AG04450 (cell line): ENCODE results near the gene ZFHX3. TPM values are rescaled to one million over a fixed set of nuclear protein-coding genes. Genes with fewer than 3 reads are reported as not detected.

Experiments used
- CTCF ChIA-PET: fragments of 300-600, 350-600 bp; formaldehyde crosslinking; extraction: SDS; loops from one replicate; lab custom pipeline; 2022; ENCODE audit warnings: antibody characterized with exemption, inconsistent platforms; lab: Charles Lee
- POLR2A ChIA-PET: fragments of 350-600 bp; formaldehyde crosslinking; extraction: SDS; loops from one replicate; lab custom pipeline; 2021; ENCODE audit warnings: antibody characterized with exemption, inconsistent platforms; lab: Yijun Ruan, JAX
- DNase-seq: peaks from one replicate; pipeline ENCODE4 v3.0.0-alpha.2; 2011; ENCODE audit warnings: low read depth, low spot score
- H3K27ac ChIP-seq: one replicate; pipeline ENCODE4 v1.5.1; 2012; ENCODE audit warnings: low read depth, low read length, control low read depth
- H3K27me3 ChIP-seq: one replicate; pipeline ENCODE4 v1.6.0; 2012; ENCODE audit warnings: low read length; ENCODE audit not compliant: control insufficient read depth, insufficient read depth
- H3K4me3 ChIP-seq: 2 replicates; pipeline ENCODE4 v1.5.1; 2011; ENCODE audit warnings: mild to moderate bottlenecking, low read depth, low read length, control low read depth
- H3K9me3 ChIP-seq: 2 replicates; pipeline ENCODE4 v1.5.1; 2012; ENCODE audit warnings: low read length; ENCODE audit not compliant: control insufficient read depth, insufficient read depth
- polyA plus RNA-seq: library from polyadenylated mRNA; depleted of rRNA; stranded (reverse); fragments of >200 nt; gene quantifications from 2 replicates; pipeline ENCODE4 v1.2.3, GENCODE V29; 2011
- TF ChIP-seq, protein P1 (sequence below): IDR thresholded peaks from 2 replicates; pipeline ENCODE4 v1.5.1; 2011; ENCODE audit warnings: low read depth, low read length, control low read depth, inconsistent platforms

ZFHX3 gene
- polyA plus RNA-seq, 1 experiment = 3.3 TPM

GRCh38 chr16:73047221-73047535 lies 750 bp downstream of the ZFHX3 start:
- Histone ChIP-seq H3K27ac (peak overlapping the region; percentile 68), H3K4me3 (peak overlapping the region; percentile 68), H3K27me3 (no peaks in the 10 kb centered on the region), H3K9me3 (no peaks in the 10 kb centered on the region)
- CTCF ChIA-PET = interaction anchor here (0.7 to 5.7 kb wide), 6 partner anchors 8 to 214 kb away, joined by 3 to 35 read pairs (median 4); no protein-coding TSS in a partner anchor
- DNase-seq = no peak
- POLR2A ChIA-PET = interaction anchor here (0.8 to 1.9 kb wide), 2 partner anchors 11 to 75 kb away, joined by 3 to 7 read pairs; no protein-coding TSS in a partner anchor
- TF ChIP-seq, protein P1, sequence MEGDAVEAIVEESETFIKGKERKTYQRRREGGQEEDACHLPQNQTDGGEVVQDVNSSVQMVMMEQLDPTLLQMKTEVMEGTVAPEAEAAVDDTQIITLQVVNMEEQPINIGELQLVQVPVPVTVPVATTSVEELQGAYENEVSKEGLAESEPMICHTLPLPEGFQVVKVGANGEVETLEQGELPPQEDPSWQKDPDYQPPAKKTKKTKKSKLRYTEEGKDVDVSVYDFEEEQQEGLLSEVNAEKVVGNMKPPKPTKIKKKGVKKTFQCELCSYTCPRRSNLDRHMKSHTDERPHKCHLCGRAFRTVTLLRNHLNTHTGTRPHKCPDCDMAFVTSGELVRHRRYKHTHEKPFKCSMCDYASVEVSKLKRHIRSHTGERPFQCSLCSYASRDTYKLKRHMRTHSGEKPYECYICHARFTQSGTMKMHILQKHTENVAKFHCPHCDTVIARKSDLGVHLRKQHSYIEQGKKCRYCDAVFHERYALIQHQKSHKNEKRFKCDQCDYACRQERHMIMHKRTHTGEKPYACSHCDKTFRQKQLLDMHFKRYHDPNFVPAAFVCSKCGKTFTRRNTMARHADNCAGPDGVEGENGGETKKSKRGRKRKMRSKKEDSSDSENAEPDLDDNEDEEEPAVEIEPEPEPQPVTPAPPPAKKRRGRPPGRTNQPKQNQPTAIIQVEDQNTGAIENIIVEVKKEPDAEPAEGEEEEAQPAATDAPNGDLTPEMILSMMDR = no peak

- TF ChIP-seq, protein P1 = no peak
- no peaks in the 10 kb centered on the region for H3K9me3 ChIP-seq
- H3K27ac ChIP-seq = no peak overlapping the region
- no peak for DNase-seq
- H3K27me3 ChIP-seq = no peaks in the 10 kb centered on the region
- CTCF ChIA-PET = interaction anchor here (0.7 to 5.7 kb wide), 4 partner anchors 8 to 214 kb away, joined by 3 to 35 read pairs (median 4); no protein-coding TSS in a partner anchor
- peak overlapping the region; percentile 68 for H3K4me3 ChIP-seq
- POLR2A ChIA-PET = interaction anchor here (0.8 to 1.9 kb wide), 2 partner anchors 11 to 75 kb away, joined by 3 to 7 read pairs; no protein-coding TSS in a partner anchor
Observed at GRCh38 chr16:73046849-73047214, 1.1 kb downstream of the ZFHX3 start.

DNA sequence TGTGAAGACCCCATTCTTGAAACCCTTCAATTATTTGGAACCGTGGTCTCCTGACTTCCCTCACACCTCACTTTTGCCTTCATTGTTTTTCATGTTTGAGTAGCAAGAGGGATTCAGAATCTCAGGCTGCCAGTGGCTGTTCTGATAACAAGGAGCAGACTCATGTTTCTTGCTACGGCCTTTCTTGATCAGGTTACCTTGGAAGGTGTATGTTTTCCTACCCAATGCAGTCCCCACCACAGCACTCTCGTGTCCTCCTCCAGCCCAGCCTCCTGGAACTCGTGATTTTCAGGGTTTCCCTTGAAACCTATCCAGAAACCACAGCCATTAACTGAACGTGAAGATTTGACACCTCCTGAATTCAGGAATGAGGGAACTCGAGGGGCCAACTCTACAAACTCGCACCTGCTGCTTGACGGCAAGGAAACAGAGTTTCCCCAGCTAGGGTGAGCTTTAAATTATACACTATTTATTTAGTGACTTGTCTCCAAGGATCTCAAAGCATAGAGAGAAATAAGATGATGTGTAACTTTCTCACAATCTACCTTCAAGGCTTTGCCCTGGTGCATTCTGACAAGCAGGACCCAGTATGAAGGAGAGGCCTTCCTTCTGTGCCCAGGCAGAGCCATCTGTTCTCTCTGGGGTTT lies 1.6 kb downstream of the ZFHX3 start:
- no peak overlapping the region for H3K27ac ChIP-seq
- POLR2A ChIA-PET = interaction anchor here (0.8 to 1.9 kb wide), 2 partner anchors 10 to 74 kb away, joined by 3 to 7 read pairs; no protein-coding TSS in a partner anchor
- H3K4me3 ChIP-seq = peak overlapping the region; percentile 27; the same call in 1 of the 2 replicates
- CTCF ChIA-PET = interaction anchor here (1.1 to 5.7 kb wide), 3 partner anchors 15 to 214 kb away, joined by 4 to 35 read pairs (median 5); no protein-coding TSS in a partner anchor
- no peaks in the 10 kb centered on the region for H3K9me3 ChIP-seq
- no peak for DNase-seq
- TF ChIP-seq, protein P1 = no peak
- no peaks in the 10 kb centered on the region for H3K27me3 ChIP-seq

DNA sequence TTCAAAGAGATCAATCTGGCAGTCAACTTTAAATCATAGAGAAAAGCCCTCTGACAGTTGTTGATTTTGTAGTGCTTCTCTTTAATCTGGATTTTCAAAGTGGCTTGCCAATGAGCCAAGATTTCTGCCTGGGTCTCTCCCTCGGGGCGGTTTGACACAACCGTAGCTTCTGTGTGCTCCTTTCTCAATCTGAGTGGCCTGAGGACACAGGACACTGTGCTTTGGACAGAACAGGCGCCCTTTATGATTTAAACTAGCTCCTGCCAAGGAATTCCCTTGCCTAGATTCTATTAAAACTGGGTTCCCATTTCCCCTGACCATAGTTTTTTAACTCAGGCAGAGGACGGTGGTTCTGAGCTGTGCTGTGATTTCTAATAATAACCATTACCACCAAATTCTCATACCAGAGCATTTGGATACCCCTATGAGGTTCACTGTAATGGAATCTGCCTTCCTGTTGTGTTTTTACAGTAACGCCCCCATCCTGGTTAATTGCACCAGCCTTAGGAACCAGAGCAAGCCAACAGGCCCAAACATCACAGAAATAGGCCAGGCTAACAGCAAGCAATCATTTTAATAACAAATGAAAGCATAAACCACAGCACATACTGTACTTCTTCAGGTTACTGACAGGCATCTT lies 4.0 kb downstream of the ZFHX3 start:
- POLR2A ChIA-PET = interaction anchor here (0.6 to 0.9 kb wide), 2 partner anchors 38 to 195 kb away, joined by 7 read pairs; no protein-coding TSS in a partner anchor
- H3K27me3 ChIP-seq = no peaks in the 10 kb centered on the region
- no peaks in the 10 kb centered on the region for H3K9me3 ChIP-seq
- peak overlapping the region; percentile 58 for H3K27ac ChIP-seq
- TF ChIP-seq, protein P1 = no peak
- CTCF ChIA-PET = interaction anchor here (0.6 to 5.7 kb wide), 2 partner anchors 17 to 211 kb away, joined by 5 to 35 read pairs; no protein-coding TSS in a partner anchor
- no peak overlapping the region for H3K4me3 ChIP-seq
- DNase-seq = no peak

DNA sequence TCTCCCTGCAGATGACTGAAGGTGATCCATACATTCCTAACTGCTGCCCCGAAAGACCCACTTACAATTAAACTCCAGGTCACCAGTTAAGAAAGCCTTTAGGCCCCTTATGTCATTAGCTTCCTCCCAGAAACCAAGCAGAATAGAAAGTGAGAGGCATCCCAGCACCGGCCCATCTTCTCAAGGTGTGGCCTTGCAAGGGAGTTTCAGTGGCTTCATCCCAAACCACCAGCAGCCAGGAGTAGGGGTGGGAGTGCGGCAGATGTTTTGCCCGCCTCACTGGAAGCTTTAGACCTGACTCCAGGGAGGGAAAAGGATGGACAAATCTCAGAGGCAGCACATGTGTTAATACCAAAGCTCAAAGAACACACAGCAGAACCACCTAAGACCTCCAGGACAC lies 5.1 kb downstream of the ZFHX3 start:
- ChIA-PET CTCF (interaction anchor here (0.6 to 5.7 kb wide), 2 partner anchors 210 to 836 kb away, joined by 4 to 35 read pairs; no protein-coding TSS in a partner anchor), POLR2A (no interaction called here)
- no peak overlapping the region for H3K4me3 ChIP-seq
- H3K27me3 ChIP-seq = no peaks in the 10 kb centered on the region
- DNase-seq = no peak
- no peak overlapping the region for H3K27ac ChIP-seq
- H3K9me3 ChIP-seq = no peaks in the 10 kb centered on the region
- TF ChIP-seq, protein P1 = no peak
